ENCODE results near the gene PWWP2B.
A peak's percentile ranks its signal among the peaks of the same experiment; 100 is the strongest.
"Not testable (repeated sequence)": the region's sequence is repeated elsewhere in the genome, so short reads cannot be mapped to it uniquely, and the experiment has no call there.

Gene PWWP2B

DNA sequence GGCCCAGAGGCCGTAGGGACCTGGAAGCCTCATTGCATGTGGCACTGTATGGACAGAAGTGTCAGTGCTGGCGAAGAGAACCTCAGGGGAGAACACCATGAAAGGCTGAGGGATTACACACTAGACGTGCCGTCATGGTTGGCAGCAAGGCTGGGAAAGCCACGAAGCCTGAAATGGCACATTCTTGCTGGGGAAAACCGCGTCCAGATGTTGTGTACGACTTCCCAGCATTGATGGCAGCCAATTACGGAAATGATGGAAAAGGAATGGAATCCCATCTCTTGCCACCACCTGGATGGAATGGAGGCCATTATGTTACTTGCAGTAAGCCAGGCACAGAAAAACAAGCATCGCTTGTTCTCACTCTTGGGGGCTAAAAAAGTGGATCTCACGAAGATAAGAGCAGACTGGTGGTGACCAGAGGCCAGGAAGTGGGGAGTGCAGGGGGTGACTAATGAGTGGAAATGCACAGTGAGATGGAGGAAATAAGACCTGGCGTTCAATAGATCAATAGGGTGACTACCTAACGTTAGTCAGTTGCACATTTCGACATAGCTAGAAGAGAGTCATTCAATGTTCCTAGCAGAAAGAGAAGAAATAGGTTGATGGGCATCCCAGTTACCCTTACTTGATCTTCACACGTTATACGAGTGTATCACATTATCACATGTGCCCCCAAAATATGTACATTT is 14.6 kb upstream of the PWWP2B start:
- no peak for DNase-seq (ENCODE audit: low read depth)

DNA sequence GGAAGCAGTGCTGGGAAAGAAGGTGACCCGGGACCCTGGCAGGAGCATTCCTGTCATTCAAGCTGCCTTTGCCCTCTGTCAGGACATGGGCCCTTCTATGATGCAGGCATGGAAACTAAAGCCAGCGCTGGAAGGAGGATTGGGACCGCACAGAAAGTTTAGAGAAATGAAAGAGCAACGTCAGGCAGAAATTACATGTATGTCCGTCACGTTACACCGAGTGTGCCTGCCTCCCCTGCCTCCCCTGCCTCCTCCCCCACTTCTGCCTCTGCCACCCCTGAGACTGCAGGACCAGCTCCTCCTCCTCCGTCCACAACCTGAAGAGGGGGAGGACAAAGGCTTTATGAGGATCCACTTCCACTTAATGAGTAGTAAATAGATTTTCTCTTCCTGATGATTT is 13.9 kb upstream of the PWWP2B start:
- DNase-seq (ENCODE audit: low read depth) = no peak

DNA sequence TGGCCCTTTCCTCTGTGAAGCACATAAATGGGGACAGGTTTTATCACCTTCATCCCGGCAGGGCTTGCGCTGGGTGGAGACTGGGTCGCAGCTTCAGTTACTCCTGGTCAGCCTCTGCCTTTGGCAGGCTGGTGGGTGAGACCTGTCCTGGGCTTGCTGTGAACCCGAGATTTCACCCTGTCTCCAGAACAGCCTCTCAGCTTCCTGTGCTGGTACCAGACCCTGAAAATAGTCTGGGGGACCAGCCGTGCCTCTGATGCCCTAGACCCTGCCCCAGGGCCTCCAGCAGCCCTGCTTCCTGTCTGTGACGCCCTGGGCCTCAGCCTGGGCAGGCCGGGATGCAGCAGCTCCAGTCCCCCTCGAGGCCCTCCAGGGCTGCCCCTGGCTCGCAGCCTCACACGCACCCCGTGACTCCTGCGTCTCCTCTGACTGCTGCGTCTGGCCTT is 13.2 kb upstream of the PWWP2B start:
- no peak for DNase-seq (ENCODE audit: low read depth)

DNA sequence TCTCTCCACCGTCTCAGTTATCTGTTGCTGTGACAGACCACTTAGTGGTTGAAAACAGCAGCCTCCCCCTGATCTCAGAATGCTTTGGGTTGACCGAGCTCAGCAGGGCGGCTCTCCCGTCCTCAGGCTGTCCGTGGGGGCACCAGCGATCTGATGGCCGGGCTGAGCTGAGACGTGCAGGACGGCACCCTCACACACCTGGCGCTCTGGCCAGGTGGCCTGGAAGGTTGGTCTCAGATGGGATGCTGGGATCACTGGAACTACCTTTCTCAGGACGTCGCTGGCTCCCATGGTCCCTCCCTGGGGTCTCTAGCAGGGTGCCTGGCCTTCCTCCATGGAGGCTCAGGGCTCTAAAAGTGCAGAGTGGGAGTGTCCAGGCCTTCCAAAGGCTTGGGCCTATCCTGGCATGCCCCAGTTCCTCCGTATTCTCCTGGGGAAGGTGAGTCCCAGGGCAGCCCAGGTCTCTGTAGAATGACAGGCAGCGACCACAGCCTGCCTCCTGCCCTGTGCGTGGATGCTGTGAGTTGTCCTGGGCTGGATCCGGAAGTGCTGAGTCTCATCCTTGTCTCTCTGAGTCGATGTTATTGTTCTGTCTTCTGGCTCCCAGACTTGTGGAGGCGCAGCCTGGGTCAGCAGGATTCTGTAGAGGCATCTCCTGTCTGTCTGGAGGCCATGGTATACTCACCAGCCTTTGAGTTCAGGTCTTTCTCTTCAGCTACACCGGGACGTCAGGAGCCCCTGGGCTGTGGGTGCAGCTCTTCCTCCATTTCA is 12.2 kb upstream of the PWWP2B start:
- no peak for DNase-seq (ENCODE audit: low read depth)

DNA sequence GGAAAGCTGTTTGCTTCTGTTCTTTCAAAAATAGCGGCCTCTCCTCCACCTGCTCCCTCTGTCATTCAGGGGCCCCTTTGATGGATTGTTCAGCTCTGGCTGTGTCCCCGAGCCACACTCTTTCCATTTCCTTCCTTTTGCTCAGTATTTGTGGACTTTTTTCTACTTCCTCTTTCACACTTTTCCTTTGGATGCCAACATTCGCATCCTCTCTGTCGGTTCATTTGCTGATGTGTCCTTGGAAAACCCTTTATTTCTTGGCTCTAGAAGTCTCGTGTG is 11.7 kb upstream of the PWWP2B start:
- no peak for DNase-seq (ENCODE audit: low read depth)

DNA sequence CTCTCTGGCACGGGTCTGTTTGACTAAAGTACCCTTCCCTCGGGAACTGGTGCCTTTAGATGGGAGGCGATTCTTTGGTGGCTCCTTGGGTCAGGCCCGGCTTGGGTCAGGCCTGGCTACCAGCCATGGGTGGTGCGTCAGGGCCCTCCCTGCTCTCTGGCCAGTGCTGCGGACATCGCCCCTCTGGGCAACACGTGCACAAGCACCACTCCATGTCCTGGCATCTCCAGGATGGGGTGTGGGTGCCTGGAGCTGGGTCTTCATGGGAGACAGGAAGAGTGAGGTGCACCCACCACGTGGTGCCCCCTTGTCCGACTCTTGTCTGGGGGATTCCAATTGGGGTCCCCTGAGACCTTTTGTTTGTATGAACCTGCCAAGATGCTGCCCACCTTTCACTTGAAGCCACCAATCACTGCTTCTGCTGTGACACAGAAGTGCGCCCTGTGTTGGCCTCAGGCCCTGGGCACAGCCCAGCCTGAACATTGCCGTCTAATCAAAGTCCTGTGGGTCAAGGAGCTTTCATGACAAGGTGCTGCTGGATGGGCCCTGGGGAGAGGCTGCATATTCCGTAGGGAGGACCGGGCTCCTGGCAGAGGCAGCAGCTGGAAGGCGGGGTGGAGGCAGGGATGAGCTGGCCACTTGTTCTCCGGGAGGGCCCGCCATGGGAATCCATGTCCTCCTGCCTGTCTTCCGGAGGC is 11.1 kb upstream of the PWWP2B start:
- no peak for DNase-seq (ENCODE audit: low read depth)

DNA sequence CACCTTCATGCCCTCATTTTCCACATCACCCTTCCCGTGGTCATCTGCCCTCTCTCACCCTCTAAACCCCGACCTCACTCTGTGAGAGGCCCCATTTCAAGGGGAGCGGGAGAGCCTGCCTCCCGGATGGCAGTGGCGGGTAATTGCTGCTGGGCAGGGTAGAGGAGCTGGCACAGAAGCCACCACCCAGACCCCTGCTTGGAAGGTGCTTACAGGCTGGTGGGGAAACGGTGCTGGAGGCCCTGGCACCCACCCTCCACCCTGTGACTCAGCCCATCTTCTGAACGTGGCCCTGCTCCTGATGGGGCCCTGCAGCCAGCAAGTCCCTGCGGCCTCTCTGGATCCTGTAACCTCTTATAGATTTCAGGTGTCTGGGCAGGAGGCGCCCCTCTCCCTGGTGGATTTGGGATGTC is 10.6 kb upstream of the PWWP2B start:
- no peak for DNase-seq (ENCODE audit: low read depth)

DNA sequence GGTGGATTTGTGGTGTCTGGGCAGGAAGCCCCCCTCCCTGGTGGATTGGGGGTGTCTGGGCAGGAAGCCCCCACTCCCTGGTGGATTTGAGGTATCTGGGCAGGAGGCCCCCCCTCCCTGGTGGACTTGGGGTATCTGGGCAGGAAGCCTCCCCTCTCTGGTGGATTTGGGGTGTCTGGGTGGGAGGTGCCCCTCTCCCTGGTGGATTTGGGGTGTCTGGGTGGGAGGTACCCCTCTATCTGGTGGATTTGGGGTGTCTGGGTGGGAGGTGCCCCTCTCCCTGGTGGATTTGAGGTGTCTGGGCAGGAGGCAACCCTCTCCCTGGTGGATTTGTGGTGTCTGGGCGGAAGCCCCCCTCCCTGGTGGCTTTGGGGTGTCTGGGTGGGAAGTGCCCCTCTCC is 10.1 kb upstream of the PWWP2B start:
- not testable (repeated sequence) for DNase-seq (ENCODE audit: low read depth)

DNA sequence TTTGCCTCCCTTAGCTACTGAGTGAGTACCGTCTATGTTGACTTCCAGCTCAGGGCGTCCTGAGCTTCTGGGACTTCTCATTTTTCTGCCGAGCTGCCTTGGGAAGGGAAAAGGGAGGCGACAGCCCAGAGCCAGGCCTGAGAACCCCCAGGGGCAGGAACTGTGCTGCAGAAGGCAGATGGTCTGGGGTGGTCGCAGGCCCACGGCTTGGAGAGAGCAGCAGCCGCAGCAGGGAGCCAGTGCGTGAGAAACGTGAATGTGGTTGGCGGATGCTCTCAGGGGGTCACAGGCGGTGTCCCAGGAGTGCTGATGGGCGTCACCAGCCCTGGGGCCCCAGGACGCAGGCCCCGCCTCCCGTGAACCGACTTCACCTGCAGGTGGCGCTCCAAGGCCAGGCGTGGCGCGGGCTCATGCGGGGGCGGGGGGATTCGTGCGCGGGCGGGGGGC is 9.2 kb upstream of the PWWP2B start:
- peak; percentile 53 for DNase-seq (ENCODE audit: low read depth)

DNA sequence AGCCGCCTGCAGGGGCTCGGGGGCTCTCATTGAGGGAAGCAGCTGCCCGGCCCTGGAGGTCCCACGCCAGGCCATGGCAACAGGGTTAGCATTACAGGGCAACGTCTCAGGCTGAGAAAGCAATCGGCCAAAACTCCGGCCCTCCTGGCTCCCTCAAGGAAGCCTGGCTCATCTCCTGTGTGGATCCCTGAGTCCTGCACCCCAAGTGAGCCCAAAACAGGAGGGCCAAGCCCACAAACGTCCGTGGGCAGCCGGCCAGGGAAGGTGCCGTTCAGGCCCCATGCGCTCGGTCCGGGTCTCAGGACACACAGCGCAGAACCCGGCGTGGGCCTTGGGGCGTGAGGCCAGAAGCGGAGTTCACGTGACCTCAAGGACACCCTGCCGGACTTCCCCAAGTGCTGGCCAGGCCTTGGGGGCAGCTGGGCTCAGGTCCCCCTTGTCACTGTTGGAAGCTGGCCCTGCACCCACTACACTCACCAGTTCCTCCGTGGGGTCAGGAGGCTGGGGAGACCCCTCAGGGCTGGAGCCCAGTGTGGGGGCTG is 8.0 kb upstream of the PWWP2B start:
- no peak for DNase-seq (ENCODE audit: low read depth)

DNA sequence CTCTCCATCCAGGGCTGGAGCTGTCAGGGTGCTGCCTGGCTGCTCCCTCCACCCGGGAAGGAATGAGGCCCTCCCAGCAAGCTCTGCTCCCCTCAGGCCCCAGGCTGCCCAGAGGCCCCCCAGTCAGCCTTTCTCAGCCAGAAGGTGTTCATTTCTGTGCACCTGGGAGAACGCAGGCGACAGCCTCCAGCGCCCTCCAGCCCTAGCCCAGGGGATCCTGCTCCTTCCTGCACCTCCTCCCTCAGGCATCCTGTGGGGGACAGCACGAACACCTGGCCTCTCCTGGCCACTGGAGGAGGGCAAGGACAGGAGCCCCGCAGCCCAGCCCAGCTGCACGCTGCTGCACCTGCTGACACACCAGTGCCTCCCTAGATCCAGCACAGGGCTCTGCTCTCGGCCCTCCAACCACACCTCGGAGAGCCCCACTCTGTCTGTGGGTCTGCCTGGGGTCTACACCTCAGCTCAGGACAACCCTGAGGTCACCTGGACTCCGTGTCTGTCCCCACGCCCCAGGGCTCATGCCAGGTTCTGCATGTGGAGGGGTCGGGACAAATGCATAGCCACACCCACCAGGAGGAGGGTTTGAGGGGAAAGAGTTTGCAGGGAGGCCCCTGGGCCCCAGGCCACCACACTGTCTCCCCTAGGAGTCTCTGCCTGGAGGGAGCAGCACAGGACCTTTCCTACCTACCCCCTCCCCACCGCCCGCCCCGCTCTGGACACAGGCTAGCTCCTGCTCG is 7.4 kb upstream of the PWWP2B start:
- no peak for DNase-seq (ENCODE audit: low read depth)

DNA sequence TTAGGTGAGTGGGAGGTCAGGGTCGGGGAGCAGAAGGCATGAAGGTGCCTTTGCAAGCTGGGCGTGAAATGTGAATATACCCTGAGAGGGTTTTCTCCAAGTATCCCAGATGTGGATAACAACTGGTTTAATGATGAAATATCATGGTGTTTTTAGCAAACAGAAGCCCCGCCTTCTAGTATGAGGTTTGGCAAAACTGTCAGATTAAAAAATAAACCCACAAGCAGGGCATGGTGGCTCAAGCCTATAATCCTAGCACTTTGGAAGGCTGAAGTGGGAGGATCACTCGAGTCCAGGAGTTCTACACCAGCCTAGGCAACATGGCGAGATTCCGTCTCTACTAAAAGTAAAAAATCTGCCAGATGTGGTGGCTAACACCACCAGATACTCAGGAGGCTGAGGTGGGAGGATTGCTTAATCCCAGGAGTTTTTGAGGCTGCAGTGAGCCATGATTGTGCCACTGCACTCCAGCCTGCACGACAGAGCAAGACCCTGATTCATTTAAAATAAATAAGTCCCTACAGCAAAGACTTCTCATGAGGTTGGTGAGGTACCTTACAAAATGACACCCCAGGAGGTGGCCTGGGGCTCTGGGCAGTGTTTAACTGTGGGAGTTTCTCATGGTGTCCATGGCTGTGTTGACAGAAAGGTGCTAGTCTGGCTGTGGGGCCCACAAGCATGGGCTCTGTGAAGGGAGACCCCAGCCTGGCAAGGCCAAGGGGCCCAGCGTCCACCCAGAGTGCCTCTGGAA is 6.7 kb upstream of the PWWP2B start:
- no peak for DNase-seq (ENCODE audit: low read depth)

DNA sequence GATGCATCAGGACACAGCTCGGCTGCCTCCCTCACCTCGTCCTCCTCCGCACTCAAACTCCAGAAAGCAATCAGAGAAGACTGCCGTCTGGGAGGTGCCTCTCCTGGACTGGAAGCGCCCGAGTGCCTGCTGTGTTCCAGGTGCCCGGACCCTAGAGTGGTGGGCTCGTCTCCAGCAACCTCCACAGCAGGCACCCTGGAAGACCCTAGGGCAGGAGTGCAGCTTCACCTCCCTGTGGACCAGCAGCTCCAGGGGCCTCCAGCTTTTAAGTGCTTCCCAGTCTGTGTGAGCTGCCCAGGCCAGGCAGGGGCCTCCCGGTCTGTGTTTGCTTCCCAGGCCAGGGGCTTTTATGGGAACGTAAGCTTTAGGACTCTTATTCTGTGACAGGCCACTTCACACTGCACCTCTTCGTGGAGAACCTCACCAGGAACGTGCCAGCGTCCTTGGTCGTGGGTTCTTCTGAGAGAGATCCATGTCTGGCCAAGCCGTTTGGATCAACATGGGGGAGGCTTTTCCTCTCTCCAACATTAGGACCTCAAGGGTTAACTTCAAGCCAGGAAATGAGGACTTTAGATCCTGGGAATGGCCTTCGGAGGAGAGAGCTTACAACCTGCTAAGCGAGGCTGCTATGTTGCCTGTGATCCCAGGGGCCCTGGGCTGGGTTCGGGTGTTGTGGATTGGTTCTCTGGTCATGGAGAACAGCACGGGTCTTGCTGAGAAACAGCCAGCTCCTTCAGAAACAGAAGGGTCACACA is 5.9 kb upstream of the PWWP2B start:
- DNase-seq (ENCODE audit: low read depth) = no peak

DNA sequence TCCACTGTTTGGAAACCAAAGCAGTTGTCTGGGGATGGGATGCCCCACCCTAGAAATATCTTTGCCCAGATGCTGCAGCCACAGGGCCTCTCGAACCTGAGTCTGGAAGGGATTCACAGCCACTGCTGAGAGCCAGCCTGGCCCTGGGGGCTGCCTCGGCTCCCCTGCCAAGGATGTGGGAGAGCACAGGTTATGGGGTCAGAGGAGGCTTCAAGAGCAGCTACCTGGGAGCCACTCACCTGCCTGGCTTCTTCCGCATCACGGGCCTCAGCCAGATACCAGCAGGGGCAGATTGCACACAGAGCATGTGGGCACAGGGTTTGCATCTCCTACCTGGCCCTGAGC is 5.4 kb upstream of the PWWP2B start:
- DNase-seq (ENCODE audit: low read depth) = no peak

DNA sequence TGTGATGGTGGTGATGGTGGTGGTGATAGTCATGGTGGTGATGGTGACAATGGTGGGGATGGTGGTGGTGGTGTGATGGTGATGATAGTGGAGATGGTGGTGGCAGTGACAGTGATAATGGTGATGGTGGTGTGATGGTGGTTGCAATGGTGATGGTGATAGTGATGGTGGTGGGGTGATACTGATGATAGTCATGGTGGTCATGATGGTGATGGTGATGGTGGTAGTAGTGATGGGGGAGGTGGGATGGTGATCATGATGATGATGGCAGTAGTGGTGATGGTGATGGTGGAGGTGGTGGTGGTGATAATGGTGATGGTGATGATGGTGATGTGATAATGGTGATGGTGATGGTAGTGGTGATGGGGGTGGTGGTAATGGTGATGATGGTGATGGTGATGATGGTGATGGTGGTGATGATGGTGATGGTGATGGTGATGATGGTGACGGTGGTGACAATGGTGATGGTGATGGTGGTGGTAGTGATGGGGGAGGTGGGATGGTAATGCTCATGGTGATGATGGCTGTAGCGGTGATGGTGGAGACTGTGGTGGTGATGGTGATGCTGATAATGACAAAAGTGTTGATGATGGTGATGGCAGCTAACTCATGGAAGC is 4.7 kb upstream of the PWWP2B start:
- no peak for DNase-seq (ENCODE audit: low read depth)

DNA sequence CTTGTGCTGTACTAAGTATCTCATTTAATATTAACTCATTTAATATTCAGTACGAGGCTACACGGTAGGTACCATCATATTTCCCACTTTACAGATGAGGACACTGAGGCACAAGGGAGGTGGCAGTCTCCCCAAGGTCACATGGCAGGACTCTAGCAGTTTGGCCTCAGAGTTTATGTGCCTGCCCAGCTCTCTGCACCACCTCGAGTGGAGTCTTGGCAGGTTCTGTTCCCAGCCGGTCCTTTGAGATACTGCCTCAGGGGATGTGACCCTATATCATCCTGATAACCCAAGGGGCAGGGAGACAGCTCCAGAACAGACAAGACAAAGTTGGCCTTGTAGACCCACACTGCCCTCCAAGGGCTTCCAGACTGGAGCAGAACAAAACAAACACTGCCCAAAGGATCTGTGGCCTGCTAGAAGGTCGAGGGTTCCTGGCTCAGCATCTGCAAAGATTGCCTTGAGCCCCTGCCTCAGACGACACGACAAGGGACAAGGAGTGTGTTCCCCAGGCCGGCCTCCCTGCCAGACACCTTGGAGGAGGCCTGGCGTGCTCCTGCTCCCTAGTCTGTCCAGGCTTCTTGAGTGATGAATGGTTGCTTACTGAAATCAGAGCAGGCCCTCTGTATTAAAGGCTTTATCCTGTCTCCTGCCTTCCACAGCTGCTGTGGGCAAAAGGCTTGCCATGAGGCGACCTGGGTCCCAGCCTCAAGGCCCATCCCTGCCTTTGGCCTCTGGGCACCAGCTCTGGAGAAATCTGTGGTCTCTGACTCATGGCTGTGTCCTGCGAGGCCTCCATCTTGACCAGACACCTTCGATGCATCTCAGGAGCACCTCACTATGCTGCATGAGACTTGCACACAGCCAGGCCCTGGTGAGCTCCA is 3.9 kb upstream of the PWWP2B start:
- DNase-seq (ENCODE audit: low read depth) = no peak

DNA sequence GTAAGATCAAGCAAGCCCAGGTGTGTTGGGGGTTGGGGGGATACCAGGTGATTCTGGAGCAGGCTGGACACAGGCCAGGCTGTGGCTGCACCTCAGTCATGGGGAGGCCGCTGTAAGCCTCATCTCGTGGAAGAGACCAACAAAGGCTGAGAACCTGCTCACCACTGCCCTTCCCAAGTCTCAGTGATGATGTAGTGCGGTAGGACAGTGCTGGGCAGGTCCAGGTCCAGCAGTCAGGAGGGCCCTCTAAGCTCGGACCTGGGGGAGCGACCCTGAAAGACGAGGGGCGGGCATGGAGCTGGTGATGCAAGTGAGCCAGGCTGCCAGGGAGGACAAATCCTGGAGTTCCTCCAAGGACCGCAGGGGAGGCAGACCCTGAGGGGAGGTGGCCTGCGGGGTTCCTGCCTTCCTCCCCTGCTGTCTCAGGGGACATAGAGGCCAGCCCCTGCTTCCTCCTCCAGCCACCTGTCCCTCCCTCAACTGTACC is 3.3 kb upstream of the PWWP2B start:
- no peak for DNase-seq (ENCODE audit: low read depth)

DNA sequence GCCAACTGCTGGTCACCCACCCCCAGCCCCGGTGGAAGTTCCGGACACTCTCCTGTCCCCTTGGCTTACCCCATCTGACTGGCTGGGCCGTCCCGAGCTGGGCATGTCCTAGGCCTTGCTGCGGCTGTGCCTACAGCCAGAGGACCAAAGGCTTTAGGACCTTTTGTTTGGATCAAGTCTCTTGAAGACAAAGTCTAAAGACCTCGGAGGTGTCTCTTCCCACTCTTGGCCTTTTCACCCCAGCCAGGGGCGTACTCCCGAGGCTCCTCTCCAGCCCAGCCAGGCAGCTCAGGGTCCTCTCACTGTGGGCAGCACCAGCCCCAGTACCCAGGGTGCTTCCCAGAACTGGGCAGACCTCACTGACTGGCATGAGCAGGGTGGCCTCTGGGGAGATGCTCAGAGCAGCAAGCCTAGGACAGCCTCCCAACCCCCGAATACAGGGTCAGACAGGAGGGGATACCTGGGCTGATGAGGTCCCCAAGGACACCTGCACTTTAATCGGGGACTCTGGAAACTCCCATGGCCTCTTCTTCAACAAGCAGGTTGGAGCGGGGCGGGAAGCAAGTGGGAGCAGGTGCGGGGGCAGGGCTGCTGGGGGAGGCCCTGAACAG is 2.7 kb upstream of the PWWP2B start:
- no peak for DNase-seq (ENCODE audit: low read depth)
